IPS DF 4.7 (cell line): ENCODE results near the gene LIPT2.

ENCODE experiments used
- DNase-seq: peaks from one replicate; pipeline ENCODE4 v3.0.0-alpha.2; 2013; ENCODE audit warnings: low spot score; ENCODE audit errors: extremely low read depth

The LIPT2 gene

DNA sequence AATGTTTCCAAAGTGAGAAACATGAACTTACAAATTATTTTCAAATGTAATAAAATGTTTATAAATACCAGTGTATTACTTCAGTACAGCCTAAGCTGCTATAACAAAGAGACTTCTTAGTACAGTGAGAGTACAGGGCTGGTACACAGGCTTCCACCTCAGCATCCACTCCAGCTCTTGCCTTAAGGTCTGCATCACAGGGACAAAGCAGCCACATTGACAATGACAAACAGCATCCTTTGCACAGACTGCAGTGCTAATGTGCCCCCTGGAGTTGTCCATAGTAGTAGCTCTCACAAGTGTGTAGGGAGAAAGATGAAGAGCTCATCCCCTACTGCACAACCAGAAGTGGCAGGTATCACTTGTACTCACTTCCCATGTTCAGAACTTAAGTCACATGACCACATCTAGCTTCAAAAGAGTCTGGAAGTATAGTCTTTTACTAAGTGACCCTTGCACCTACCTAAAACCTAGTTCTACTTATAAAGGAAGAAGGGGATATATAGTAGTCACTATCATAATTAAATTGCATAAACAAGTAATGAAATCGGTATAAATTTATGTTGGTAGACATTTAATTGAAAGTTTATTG, 10.7 kb upstream of the LIPT2 start:
- DNase-seq: no peak

DNA sequence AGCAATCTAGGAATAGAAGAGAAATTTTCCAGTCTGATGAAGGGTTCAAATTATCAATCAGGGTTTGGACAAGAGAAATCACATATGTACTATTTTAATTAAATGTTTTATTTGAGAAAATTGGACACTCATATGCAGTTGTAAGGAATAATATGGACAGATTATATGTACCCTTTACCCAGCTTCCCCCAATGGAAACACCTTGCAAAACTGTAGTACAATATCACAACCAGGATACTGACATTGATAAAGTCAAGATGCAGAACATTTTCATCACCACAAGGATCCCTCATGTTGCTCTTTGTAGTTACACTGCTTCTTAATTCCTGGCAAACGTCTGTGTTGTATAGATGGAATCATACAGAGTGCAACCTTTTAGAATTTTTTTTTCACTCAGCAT, 1.4 kb upstream of the LIPT2 start:
- no peak for DNase-seq

DNA sequence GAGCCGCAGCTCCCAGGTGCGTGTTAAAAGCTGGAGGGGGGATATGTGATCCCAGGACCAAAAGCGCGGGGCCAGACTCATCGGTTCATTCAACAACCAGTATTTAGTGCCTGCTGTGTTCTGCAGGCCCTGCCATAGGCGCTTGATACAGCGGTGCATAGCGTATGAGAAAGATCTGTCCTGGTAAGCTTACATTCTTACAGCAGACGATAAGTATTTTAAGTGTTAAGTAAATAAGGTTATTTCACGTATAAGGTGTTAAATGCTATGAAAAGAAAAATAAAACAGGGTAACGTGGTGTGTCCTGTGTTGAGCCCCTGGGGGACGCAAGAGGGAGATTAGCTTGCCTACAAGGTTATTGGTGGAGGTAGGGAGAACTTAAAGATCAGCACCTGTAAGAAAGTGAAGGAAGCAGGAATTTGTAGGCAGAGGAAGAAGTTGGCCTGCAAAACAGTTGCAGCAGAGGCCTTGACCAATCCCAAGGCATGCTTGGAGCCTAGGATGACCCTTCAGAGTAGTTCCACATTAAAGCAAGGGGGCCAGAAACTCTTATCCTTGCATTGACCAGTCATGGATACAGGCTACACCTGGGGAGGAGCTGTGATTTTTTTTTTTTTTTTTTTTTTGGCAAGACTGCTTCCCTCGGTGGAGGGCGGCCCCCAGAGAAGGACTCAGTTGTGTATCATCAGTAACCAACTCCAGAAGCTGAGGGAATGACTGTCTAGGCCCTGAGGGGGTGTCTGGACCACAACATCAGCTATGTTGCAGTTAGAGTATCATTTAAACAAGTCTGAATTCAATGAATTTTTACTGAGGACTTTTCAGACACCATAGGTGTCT, 487 bp upstream of the LIPT2 start:
- DNase-seq: no peak

DNA sequence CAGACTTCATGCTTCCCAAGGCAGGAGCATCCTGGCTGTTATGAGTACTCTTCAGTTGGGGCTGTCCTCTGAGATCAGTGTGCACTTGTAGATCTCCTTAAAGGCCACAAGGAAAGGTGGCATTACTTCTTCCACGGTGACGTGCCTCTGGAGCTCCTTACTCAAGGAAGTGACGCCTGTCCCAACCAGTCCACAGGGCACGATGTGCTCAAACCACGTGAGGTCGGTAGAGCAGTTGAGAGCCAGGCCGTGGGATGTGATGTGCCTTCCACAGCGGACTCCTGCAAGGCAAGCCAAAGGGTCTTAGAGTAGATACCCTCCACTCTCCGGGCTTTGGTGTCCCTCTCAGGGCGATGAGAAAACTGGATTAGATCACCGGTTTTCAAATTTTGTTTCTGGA, 1.4 kb downstream of the LIPT2 start:
- DNase-seq: no peak

DNA sequence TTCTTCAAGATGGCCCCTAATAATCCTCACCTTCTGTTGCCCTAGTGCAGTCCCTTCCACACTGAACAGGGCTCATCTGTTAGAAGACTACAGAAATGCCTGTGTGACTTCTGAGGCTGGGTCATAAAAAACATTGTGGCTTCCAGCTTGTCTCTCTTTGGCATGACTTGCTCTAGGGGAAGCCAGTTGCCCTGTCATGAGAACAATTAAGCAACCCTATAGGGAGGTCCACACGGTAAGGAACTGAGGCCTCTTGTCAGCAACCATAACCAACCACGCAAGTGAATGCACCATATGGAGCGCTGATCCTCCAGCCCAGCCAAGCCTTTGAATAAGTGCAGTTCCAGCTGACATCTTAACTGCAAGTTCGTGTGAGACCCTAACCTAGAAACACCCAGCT, 2.6 kb downstream of the LIPT2 start:
- no peak for DNase-seq

DNA sequence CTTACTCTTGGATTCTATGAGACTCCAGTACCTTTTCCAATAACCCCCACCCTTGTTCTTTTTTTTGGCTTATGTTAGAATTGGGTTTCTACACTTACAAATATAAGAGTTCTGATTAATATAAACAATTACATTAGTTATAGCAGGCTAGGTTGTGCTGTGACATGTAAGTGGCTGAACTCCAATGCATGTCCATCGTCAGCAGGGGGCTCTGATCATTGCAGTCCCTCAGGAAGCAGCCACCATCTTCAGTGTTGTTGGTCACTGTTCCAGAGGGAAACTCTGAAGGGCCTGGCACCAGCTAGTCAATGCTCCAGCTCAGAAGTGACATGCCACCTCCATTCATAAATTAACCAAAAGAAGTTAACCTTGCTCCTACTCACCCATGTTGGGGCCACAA, 5.6 kb downstream of the LIPT2 start:
- DNase-seq: no peak

DNA sequence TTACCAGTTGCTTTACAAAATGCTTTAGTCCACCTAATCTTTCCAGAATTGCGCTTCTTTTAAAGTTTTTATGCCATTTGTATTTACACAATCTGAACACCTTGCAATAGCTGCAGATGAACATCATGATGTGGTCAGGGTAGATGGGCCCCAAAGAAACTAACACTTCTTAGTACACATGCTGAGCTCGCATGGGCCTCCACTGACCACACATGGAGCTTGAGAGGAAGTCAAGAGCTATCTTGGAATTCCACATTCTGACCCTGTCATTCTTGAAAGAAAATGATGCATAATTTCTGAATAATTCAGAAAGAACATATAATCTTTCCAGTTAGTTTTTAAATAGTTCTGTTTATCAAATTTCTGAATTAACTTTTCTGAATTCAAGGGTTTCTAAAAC, 7.7 kb downstream of the LIPT2 start:
- DNase-seq: no peak

DNA sequence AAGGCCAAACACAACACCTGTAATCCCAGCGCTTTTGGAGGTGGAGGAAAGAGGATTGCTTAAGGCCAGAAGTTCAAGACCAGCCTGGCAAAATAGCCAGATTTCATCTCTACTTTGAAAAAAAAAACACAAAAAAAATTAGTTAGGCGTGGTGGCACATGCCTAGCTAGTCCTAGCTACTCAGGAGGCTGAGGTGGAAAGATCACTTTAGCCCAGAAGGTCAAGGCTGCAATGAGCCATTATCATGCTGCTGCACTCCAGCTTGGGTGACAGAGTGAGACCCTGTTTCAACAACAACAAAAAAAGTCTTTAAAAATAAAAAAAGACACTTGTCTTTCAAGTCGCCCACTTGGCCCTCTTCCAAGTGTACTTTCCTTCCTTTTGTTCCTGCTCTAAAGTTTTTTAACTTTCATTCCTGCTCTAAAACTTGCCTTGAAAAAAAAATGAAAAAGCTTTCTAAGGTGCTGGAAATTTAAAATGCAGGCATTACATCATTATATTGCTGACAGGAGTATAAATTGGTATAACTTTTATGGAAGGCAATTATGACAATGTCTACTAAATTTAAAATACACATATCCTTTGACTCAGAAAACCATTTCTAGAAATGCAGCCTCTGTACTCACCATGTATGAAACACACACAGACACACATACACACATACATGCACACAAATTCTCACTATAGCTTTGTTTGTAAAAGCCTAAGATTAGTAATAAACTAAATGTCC, 12.7 kb downstream of the LIPT2 start:
- DNase-seq: no peak

DNA sequence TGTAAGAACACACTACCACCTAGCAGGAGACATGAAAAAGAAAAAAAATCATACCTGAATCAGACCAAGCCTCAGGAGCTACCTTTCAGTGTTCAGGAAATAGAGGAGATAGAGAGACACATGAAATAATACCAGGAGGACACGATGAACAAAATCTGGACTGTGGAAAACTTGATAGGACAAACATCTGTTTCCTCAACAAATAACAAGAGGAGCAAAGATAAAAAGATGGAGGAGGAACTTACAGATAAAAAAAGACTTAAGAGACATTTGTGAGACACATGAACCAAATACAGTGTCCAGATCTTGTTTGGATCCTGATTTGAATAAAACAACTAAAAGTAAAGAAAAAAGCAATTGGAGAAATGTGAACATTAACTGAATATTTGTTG, 13.8 kb downstream of the LIPT2 start:
- DNase-seq: no peak

DNA sequence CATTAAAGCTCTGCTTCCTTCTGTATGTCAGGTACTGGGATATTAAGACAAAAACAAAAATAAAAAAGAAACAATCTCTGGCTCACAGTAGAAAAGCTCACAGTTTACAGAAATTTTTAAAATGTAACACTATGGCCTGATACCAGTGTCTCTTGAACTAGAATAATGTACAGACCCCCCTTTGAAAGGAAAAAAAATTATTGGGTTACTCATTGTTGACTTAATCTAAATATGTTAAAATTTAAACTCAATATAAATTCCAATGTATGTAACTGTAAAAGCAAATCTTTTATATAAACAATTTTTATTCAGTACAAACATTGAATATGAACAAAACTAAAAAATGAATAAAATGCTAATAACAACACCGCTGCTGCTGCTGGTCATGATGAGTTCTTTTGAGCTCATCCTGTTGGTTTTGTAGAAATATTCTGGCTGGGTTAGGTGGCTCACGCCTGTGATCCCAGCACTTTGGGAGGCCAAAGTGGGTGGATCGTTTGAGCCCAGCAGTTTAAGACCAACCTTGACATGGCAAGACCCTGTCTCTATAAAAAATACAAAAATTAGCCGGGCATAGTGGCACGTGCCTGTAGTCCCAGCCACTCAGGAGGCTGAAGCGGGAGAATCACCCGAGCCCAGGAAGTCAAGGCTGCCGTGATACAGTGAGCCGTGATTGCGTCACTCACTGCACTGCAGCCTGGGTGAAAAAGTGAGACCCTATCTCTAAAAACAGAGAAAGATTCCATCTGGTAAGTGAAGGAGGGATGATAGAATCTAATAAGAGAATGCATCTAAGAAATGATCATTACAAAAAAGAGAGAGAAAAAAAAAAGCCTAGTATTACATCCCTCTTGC, 14.4 kb downstream of the LIPT2 start:
- no peak for DNase-seq

DNA sequence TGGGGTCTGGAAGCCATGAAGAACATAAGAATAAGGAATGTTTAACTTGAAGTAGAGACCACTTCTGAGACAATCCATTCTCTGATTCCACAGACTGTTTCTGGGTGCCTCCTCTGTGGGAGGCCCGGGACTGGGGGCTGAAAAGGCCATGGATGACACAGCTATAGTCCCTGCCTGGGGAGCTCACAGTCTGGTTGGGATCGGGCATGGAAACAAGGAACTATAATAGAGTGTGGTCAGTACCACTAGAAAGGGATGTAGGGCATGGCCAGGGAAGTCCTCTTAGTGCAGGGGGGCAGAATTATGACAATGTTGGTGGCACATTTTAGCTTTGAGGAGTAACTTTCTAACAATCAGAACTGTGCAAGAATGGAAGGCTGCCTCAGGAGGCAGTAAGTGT, 17.0 kb downstream of the LIPT2 start:
- DNase-seq: no peak

DNA sequence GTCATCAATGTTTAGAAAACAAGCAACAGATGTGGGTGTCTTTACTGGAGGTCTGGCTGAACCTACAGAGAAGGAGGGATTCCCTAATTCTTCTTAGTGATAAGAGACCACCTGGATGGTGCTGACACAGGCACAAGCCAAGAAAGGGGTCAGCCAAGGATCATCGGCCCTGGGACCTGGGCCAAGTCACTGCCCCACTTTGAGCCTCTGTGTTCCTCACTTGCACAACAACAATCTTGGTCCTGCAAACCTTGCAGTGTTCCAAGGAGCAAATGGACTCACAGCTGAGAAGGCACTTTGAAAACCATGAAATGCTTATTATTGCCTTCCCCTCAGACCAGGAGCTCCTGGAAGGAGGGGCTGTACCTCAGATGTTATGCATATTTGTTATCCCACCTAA, 19.2 kb downstream of the LIPT2 start:
- no peak for DNase-seq

DNA sequence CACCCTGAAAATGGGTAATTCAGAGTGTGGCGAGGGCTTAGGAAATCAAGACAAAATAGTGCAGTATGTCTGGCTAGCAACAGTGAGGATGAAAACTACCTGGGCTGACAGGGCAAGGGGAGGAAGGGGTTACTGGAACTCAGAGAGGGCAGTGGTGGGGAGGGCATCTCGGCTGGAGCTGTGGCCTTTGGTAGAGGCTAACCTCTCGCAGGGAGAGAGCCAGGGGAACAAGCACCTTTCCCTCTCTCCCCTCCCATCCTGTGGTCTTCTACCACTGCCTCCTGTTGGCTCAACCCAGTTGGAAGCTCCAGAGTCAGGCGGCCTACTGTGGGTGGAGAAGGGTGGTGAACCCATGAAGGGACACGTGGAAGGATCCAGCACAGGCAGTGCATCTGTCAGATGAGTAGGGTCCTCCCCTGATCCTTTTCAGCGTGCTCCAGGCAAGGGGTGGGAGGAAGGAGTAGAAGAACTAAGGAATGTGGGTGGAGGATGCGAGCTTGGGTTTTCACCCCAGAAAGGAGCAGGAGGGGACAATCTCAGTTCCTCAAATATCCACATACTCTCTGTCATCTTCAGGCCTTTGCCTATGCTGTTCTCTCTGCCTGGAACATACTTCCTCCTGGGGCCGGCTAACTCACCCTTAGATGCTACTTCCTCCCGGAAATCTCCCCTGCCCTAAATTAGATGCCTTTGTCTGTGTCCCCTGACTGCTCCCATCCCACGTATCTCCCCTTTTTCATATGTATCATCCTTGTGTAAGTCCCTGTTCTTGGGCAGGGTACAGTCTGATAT, 19.9 kb downstream of the LIPT2 start:
- no peak for DNase-seq

DNA sequence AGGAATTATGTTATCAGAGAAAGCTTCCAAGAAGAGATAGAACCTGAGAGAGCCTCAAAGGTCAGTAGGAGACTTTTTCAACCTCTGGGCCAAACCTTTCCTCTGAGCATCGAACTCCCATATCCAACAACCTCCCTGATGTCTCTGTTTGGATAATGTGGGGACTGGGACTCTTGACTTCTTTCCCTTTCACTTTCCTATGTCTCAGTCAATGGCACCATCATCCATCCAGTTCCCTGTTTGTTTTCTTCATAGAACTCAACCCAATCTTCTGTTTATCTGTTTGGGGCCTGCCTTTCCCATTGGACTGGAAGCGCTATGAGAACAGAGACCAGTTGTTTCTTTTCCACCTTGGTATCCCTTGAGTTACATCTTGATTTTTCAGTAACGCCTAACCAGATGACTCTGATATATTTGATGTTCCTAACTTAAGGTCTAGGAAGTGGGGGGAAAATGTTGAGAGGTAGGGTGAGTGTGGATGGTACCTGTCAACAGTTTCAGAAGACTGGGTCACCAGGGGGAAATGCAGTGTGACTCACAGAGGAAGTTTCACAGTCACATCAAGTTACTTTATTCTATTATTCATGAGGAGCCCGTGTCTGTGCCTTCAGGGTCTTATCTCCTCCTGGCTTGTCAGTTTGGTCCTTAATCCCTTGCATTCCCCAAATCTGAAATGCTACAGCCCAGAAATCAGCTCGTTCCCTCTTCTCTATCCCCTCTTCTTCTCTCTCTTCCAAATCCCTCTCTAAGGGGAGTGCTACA, 21.7 kb downstream of the LIPT2 start:
- no peak for DNase-seq

DNA sequence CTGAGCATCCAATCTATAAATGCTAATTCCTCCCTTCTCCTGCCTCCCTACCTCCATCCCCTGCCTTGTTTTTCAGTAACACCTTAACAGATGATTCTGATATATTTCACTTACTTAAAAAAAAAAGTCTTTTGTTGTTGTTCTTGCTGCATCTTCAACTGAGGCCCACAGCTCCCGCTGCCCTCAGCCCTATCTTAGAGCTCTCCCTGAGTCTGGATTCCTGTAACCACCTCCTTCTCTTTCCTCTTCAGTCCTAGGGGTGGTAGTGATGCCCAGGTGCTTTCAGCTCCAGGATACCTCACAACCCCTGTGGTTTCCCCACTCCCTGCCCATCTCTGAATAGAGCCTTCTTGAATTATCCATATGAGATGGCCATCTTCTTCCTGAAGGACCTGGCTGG, 22.5 kb downstream of the LIPT2 start:
- DNase-seq: no peak

DNA sequence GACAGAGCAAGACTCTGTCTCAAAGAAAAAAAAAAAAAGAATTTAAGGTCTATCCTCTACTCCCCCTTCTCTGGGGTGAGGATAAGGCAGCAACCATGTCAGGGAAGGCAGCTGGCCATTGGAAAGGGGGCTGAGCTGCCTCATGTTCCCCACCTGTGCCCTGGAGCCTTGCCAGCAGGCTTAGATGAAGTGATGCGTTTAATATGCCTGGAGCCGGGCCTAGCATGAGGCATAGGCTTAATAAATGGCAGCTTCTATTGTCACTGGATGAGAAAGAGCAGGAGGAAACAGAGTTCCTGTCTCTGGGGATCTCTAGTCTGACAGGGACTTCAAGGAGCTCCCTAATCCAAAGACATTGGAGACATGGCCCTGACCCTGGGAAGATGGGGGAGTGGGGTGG, 23.0 kb downstream of the LIPT2 start:
- DNase-seq: no peak

DNA sequence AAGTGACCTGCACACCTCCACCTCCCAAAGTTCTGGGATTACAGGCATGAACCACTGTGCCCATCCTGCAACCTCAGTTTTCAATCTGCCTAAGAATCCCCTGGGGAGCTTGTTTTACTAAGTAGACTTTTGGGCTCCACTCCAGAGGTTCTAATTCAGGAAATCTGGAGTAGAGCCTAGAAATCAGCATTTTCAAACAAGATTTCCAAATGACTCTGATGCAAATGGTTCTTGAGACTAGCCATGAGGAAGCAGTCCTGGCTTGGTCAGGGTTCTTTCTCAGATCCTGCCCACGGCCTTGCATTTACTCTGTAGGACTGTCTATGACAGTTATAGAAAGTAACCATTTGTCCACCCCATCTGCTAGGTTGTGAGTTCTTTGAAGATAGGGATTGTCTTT, 24.6 kb downstream of the LIPT2 start:
- DNase-seq: no peak

DNA sequence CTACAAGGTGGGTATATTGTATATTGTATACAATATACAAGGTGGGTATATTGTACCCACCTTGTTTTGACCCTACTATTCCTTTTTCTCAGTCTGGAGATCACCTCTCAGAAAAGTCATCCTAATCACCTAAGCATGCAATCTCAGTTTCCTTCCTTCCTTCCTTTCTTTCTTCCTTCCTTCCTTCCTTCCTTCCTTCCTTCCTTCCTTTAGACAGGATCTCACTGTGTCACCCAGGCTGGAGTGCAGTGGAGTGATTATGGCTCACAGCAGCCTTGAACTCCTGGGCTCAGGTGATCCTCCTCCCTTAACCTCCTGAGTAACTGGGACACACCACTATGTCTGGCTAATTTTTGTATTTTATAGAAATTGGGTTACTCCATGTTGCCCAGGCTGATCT, 25.0 kb downstream of the LIPT2 start:
- DNase-seq: no peak

DNA sequence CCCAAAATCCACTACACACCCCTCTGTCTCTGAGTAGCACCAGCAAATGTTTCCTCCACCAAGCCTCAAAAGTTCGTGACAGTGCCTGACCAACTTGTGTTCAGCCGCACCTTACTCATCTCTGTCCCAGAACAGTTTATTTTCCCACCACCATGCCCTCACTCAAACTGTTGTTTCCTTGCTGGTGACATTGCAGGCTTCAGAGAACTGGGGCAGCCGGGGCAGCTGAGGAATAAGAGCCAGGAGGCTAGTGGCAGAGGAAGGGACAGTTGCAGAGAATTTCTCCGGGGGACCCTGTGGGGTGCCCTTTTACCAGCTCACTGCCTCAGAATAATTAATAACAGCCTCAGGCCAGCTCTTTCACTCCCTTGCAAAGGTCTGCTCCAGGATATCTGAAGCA, 25.5 kb downstream of the LIPT2 start:
- no peak for DNase-seq
